ENCODE results near the gene TSC22D4. TPM values are rescaled to one million over a fixed set of nuclear protein-coding genes. Genes with fewer than 3 reads are reported as not detected.

TSC22D4 gene
- polyA plus RNA-seq, 1 donor from 2014 or later = 25.6 TPM

DNA sequence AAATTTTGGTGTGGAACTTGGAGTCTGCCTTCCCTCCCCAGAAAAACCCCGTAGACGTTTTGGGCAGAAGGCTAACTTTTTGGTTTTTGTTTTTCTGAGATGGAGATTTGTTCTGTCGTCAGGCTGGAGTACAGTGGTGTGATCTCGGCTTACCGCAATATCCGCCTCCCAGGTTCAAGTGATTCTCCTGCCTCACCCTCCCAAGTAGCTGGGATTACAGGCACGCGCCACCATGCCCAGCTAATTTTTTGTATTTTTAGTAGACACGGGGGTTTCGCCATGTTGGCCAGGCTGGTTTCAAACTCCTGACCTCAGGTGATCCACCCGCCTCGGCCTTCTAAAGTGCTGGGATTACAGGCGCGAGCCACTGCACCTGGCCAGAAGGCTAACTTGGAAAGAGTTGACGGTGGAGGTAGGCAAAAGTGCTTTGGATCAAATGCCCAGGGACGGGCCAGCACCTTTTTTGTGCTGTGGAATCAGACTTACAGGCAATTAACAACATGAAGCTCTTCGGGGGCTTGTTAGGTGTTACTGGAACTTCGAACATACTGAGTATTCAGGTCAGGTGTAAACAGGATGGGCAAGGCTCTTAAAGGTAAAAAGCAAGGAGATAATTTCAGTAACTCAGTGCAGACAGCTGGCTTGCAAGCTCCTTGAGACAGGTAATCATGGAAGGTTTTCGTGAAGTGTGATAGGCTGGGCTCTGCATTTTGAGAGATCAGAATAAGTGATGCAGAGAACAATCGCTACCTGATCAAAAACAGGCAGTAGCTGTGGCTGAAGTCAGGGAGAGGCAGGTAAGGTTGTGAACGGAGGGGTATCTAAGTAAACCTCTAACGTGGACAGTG, 44.5 kb downstream of the TSC22D4 start:
- no peaks in the 10 kb centered on the region for H3K27me3 Mint-ChIP-seq
- peak overlapping the region; percentile 90 to 99 (median 91) for H3K27ac Mint-ChIP-seq
- peaks cover 3% of the 10 kb centered on the region for H3K36me3 Mint-ChIP-seq
- peak overlapping the region; percentile 84 to 95 (median 88) for H3K4me3 Mint-ChIP-seq
- H3K9me3 Mint-ChIP-seq = no peaks in the 10 kb centered on the region
- H3K4me1 Mint-ChIP-seq = peaks cover 14 to 35% (median 30%) of the 10 kb centered on the region in 3 donors

DNA sequence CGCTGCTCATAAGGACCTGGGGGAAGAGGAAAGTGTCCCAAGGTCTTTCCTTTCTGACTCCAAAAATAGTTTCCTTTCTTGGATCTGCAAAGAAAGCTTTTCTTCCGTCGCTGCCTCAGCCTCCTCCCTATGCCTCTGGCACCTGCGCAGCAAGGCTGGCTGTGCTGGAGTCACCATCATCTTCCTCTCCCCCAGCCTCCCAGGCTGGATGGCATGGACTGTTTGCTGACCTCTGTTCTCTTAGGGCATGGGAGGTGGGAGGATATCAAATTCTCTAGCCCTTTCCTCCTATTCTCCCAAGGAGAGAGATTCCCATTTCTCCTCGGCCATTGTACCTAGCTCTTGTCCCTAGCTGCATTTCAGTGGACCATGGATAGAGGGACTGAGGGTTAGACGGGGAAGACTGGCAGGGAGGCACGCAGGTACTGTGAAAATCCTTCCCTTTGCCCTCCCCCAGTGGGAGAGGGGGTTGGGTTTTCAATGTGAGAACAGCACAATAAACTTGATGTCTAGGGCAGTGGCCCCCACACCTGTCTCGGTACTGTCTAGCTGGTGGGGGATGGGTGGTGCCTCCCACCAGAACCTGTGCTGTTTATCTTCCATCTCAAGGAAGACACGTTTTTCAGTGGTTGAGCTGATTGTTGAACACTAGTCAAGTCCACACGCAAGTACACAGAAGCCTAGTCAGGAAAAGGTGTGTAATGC, 45.3 kb downstream of the TSC22D4 start:
- Mint-ChIP-seq H3K27me3 (peaks cover 3% of the 10 kb centered on the region), H3K4me3 (peak overlapping the region; percentile 72 to 95 (median 84)), H3K27ac (peak overlapping the region; percentile 81 to 99 (median 90)), H3K4me1 (peaks cover 18 to 35% (median 30%) of the 10 kb centered on the region in 3 donors), H3K9me3 (no peaks in the 10 kb centered on the region), H3K36me3 (peaks cover 3% of the 10 kb centered on the region)

GRCh38 chr7:100433276-100433591, 45.8 kb downstream of the TSC22D4 start:
- Mint-ChIP-seq H3K4me1 (peaks cover 18 to 35% (median 30%) of the 10 kb centered on the region in 3 donors), H3K27me3 (peaks cover 4% of the 10 kb centered on the region), H3K4me3 (peak overlapping the region in 2 of 4 donors; percentile 33 to 85), H3K27ac (peak overlapping the region; percentile 81 to 99 (median 90)), H3K9me3 (no peaks in the 10 kb centered on the region), H3K36me3 (peaks cover 3% of the 10 kb centered on the region)

DNA sequence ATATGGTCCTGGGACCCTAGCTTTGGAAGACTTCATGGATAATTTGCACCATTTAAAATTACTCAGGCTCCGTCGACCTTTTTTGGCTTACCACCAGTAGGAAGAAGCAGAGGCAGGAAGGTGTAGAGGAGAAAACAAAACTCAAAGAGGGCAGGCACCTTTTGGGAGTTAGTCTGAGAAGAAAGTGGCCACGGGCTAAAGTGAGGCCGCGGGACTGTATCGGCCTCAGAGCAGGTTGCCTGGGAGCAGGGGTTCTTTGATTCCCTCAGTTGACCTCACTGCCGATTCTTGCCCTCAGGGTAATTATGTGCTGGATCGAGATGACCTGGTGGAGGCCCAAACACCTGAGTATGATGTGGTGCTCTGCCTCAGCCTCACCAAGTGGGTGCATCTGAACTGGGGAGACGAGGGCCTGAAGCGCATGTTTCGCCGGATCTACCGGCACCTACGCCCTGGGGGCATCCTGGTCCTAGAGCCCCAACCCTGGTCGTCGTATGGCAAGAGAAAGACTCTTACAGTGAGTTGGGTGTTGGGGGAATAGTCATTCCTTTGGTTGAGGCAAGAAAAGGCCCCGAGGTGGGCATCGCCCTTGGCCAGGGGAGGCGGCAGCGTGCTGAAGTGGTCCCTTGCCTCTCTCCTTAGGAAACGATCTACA, 46.3 kb downstream of the TSC22D4 start:
- H3K36me3 Mint-ChIP-seq = peaks cover 3% of the 10 kb centered on the region
- H3K9me3 Mint-ChIP-seq = no peaks in the 10 kb centered on the region
- peak overlapping the region in 2 of 3 donors; percentile 87 to 99 for H3K27ac Mint-ChIP-seq
- peak overlapping the region; percentile 32 to 85 (median 56) for H3K4me3 Mint-ChIP-seq
- peaks cover 18 to 35% (median 32%) of the 10 kb centered on the region in 3 donors for H3K4me1 Mint-ChIP-seq
- H3K27me3 Mint-ChIP-seq = peaks cover 6% of the 10 kb centered on the region

- Mint-ChIP-seq H3K27me3 (peaks cover 6% of the 10 kb centered on the region), H3K9me3 (no peaks in the 10 kb centered on the region), H3K4me3 (peak overlapping the region; percentile 27 to 85 (median 38)), H3K36me3 (peaks cover 3% of the 10 kb centered on the region), H3K4me1 (peaks cover 18 to 35% (median 32%) of the 10 kb centered on the region in 3 donors), H3K27ac (peak overlapping the region; percentile 59 to 99 (median 87))
Observed at GRCh38 chr7:100432053-100432452, 47.0 kb downstream of the TSC22D4 start.

DNA sequence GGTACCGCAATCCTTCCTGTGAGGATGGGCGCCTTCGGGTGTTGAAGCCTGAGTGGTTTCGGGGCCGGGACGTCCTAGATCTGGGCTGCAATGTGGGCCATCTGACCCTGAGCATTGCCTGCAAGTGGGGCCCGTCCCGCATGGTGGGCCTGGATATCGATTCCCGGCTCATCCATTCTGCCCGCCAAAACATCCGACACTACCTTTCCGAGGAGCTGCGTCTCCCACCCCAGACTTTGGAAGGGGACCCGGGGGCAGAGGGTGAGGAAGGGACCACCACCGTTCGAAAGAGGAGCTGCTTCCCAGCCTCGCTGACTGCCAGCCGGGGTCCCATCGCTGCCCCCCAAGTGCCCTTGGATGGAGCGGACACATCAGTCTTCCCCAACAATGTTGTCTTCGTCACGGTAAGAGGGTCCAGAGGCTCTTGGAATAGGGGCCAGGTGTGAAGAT, 47.7 kb downstream of the TSC22D4 start:
- Mint-ChIP-seq H3K36me3 (peaks cover 3% of the 10 kb centered on the region), H3K4me3 (peak overlapping the region in 3 of 4 donors; percentile 32 to 93 (median 85)), H3K27ac (peak overlapping the region; percentile 59 to 99 (median 87)), H3K27me3 (peaks cover 6% of the 10 kb centered on the region), H3K9me3 (no peaks in the 10 kb centered on the region), H3K4me1 (peaks cover 18 to 35% (median 30%) of the 10 kb centered on the region in 3 donors)

DNA sequence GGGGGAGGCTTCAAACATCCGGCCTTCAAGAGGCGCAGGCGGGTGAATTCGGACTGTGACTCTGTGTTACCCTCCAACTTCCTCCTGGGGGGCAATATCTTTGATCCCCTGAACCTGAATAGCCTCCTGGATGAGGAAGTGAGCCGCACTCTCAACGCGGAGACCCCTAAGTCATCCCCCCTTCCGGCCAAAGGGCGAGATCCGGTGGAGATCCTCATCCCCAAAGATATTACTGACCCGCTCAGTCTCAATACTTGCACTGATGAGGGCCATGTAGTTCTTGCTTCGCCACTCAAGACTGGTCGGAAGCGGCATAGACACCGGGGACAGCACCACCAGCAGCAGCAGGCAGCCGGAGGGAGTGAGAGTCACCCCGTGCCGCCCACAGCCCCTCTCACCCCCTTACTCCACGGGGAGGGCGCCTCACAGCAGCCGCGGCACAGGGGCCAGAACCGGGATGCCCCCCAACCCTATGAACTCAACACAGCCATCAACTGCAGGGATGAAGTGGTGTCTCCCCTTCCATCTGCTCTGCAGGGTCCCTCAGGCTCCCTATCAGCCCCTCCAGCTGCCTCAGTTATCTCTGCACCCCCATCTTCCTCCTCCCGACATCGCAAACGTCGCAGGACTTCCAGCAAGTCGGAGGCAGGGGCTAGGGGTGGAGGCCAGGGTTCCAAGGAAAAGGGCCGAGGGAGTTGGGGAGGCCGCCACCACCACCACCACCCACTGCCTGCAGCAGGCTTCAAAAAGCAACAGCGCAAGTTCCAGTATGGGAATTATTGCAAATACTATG, 48.3 kb downstream of the TSC22D4 start:
- peaks cover 18 to 35% (median 29%) of the 10 kb centered on the region in 3 donors for H3K4me1 Mint-ChIP-seq
- peak overlapping the region; percentile 95 to 100 (median 99) for H3K27ac Mint-ChIP-seq
- H3K9me3 Mint-ChIP-seq = no peaks in the 10 kb centered on the region
- H3K4me3 Mint-ChIP-seq = peak overlapping the region; percentile 84 to 98 (median 89)
- peaks cover 3% of the 10 kb centered on the region for H3K36me3 Mint-ChIP-seq
- H3K27me3 Mint-ChIP-seq = peaks cover 6% of the 10 kb centered on the region

GRCh38 chr7:100429637-100430492, 49.1 kb downstream of the TSC22D4 start, which contains the start of gene MEPCE:
TSS of gene MEPCE (plus strand) at chr7:100429831. CDS start at chr7:100430019, 188 bp downstream.
- no peaks in the 10 kb centered on the region for H3K9me3 Mint-ChIP-seq

DNA sequence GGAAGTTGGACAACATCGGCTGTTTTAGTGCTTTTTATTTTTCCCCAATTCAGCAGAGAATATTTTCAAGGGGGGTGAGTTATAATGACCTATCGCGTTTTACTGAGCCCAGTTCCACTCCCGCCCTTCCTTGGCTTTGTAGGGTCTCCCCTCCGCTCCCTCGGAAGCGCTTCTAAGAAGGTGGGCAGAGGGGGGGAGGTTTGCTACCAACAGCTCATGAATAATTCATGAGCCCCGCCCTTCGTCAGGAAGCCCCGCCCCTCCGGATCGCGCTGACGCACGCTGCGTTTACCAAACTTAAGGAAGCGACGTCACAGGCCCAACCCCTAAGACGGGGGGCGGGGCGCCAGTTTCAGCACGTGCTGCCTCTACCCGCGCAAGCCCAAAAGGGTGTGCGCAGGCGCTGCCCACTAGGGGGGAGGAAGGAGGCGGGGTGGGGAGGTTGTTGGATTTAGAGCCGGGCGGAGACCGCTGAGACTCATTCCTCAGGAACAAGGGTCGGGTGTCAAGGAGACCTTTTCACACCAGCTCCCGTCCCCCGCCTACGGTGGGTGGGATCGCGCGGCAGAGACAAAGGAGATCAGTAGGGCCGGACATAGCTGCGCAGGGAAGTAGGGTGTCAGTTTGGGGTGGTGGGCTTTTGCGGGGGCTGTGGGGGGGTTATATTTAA, 49.9 kb downstream of the TSC22D4 start:
- peak overlapping the region; percentile 85 to 100 (median 98) for H3K4me3 Mint-ChIP-seq
- peaks cover 3% of the 10 kb centered on the region for H3K36me3 Mint-ChIP-seq
- H3K4me1 Mint-ChIP-seq = peaks cover 6 to 23% (median 19%) of the 10 kb centered on the region in 3 donors

More at GRCh38 chr7:100429637-100430492, 49.1 kb downstream of the TSC22D4 start, which contains the start of gene MEPCE:
- peaks cover 3% of the 10 kb centered on the region for H3K36me3 Mint-ChIP-seq
- peak within 1 kb of the TSS; percentile 99 to 100 (median 100) for H3K27ac Mint-ChIP-seq
- H3K27me3 Mint-ChIP-seq = peaks cover 6% of the 10 kb centered on the region
- H3K4me1 Mint-ChIP-seq = peaks cover 11 to 30% (median 25%) of the 10 kb centered on the region in 3 donors
- peak within 1 kb of the TSS; percentile 85 to 100 (median 98) for H3K4me3 Mint-ChIP-seq

DNA sequence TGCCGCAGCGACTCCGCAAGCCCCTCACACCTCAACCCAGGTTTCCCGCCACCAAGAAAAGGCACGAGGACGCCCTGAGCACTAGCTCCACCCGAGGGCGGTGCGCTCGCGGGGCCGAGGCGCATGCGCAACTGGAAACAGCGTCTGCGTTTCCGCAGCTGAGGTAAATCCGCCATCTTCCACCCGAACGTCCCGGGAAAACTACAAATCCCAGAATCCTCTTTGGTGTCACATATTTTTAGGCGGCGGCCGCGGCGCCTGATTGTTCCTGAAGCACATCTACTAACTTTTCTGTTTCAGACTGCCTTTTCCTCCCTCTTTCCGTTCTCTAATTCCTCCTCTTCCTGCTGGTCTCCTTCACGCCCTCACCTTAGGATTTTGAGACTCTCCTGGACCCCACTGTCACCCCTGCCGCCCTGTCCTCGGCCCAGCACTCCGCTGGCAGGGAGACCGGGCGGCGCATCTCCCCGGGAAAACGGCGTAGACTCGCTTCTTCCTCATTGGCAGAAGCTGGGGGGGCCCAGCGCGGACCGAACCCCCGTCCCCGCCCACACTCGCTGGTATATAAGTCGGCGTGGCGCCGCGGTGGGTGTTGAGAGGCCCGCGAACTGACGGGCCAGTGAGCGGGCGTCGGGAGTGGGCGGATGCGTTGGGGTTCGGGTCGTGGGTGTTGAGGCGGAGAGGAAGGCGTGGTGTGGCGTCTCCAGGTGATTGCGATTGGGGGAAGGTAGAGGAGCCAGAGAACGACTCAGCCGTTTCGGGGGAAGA, 50.6 kb downstream of the TSC22D4 start, which contains the start of gene ZCWPW1:
Gene ZCWPW1, minus strand, starts transcription at position 505 of the 768 bp plus-strand sequence. CDS start 8,054 bp downstream, outside the sequence.
- peaks cover 6% of the 10 kb centered on the region for H3K27me3 Mint-ChIP-seq
- H3K9me3 Mint-ChIP-seq = no peaks in the 10 kb centered on the region
- H3K27ac Mint-ChIP-seq = peak within 1 kb of the TSS; percentile 99 to 100 (median 100)
- H3K4me3 Mint-ChIP-seq = peak within 1 kb of the TSS; percentile 85 to 100 (median 98)
- peaks cover 1% of the 10 kb centered on the region for H3K36me3 Mint-ChIP-seq
- peaks cover 6 to 17% (median 13%) of the 10 kb centered on the region in 3 donors for H3K4me1 Mint-ChIP-seq

More for the DNA sequence above, 49.9 kb downstream of the TSC22D4 start:
- Mint-ChIP-seq H3K27ac (peak overlapping the region; percentile 99 to 100 (median 100)), H3K27me3 (peaks cover 6% of the 10 kb centered on the region), H3K9me3 (no peaks in the 10 kb centered on the region)

- H3K4me3 Mint-ChIP-seq = peak overlapping the region; percentile 85 to 100 (median 98)
- peaks cover 6% of the 10 kb centered on the region for H3K27me3 Mint-ChIP-seq
Observed at GRCh38 chr7:100427762-100428198, 51.2 kb downstream of the TSC22D4 start.

GRCh38 chr7:100426516-100426915, 52.5 kb downstream of the TSC22D4 start:
- no peak overlapping the region for H3K27ac Mint-ChIP-seq
- H3K36me3 Mint-ChIP-seq = no peaks in the 10 kb centered on the region

More at GRCh38 chr7:100427762-100428198, 51.2 kb downstream of the TSC22D4 start:
- Mint-ChIP-seq H3K4me1 (peaks cover 6 to 17% (median 13%) of the 10 kb centered on the region in 3 donors), H3K27ac (peak overlapping the region; percentile 99 to 100 (median 100)), H3K9me3 (no peaks in the 10 kb centered on the region), H3K36me3 (no peaks in the 10 kb centered on the region)

More at GRCh38 chr7:100426516-100426915, 52.5 kb downstream of the TSC22D4 start:
- peaks cover 6% of the 10 kb centered on the region for H3K27me3 Mint-ChIP-seq
- H3K4me1 Mint-ChIP-seq = peaks cover 6% of the 10 kb centered on the region in 3 donors
- H3K9me3 Mint-ChIP-seq = no peaks in the 10 kb centered on the region
- H3K4me3 Mint-ChIP-seq = no peak overlapping the region
